HG03196 (cell line): Measurements from ENCODE around the gene OR9G1.
"Not testable (repeated sequence)": the region's sequence is repeated elsewhere in the genome, so short reads cannot be mapped to it uniquely, and the experiment has no call there.

Experiments
- ATAC-seq: cut with Tn5 transposase; IDR thresholded peaks from one replicate; pipeline ENCODE4 v1.9.1; 2021; ENCODE audit not compliant: unreplicated experiment

Gene OR9G1, protein sequence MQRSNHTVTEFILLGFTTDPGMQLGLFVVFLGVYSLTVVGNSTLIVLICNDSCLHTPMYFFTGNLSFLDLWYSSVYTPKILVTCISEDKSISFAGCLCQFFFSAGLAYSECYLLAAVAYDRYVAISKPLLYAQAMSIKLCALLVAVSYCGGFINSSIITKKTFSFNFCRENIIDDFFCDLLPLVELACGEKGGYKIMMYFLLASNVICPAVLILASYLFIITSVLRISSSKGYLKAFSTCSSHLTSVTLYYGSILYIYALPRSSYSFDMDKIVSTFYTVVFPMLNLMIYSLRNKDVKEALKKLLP

DNA sequence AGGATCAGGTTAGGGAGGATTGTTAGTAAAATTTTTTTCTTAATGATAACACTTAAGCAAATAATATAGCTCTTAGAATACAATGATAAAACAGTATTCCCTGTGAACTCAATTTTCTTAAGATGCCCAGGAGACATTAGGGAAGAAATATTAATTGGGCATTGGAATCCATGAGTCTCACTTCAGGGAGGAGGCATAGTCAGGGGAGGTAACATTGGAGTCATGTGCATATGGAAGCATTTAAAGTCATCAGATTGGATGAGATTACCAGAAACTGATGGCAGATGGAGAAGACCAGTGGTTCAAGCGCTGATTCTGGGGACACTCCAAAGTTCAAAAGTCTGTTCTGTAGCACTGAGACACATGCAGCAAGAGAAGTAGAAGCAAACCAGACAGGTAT lies at the start of gene OR9G1:
Gene OR9G1 (plus strand): TSS at position 301 of the 400 bp plus-strand sequence. CDS start 1,293 bp downstream, outside the sequence.
- no peak for ATAC-seq

GRCh38 chr11:56659755-56660154 lies 39.1 kb upstream of the OR9G1 start:
- ATAC-seq: no peak

GRCh38 chr11:56663386-56663785 lies 35.5 kb upstream of the OR9G1 start, which contains the start of gene OR5AR1:
Gene OR5AR1, plus strand, starts transcription at chr11:56663686. Its CDS starts 0 bp downstream, at chr11:56663686.
- no peak for ATAC-seq

GRCh38 chr11:56670984-56671383 lies 27.9 kb upstream of the OR9G1 start:
- ATAC-seq: no peak

GRCh38 chr11:56688554-56689100 lies 10.3 kb upstream of the OR9G1 start:
- no peak for ATAC-seq

DNA sequence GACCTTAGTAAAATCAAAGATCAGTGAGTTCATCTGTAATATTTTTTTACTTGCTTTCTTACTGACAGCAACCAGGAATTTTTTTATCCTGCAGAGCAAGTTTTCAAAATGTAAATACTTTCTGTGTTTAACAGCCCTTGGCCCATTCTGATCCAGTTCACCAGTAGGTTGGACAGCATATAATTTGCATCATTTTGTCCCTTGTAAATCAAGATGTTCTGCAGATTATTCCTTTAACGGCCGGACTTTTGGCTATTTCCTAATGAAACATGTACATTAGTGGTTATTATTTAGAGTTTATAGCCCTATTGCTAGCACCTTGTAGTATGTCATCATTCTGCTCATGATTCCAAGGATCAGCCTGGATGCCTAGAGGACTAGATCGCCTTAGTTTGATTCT lies 7.7 kb upstream of the OR9G1 start:
- ATAC-seq: not testable (repeated sequence)

DNA sequence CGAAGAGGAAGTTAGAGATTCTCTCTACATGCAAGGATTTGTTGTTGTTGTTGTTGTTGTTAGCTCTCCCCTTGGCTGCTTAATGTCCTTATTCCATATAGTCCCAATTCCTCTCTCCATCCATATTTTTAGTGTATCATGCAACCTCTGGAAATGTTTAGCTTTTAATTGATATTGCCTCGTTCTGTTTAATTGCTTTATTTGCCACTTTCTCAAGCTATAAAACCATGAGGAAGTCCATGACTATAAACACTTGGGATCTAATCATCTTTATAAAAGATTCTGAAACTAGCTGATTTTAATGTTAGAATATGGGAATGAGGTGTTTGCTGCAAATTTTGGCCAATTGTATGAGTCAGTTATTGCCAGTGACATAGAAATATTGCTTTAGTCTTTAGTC lies 5.5 kb upstream of the OR9G1 start:
- no peak for ATAC-seq

GRCh38 chr11:56700242-56700913 lies 1.5 kb downstream of the OR9G1 start:
- no peak for ATAC-seq

- ATAC-seq: no peak
Measured at GRCh38 chr11:56700914-56701485, 2.1 kb downstream of the OR9G1 start.

DNA sequence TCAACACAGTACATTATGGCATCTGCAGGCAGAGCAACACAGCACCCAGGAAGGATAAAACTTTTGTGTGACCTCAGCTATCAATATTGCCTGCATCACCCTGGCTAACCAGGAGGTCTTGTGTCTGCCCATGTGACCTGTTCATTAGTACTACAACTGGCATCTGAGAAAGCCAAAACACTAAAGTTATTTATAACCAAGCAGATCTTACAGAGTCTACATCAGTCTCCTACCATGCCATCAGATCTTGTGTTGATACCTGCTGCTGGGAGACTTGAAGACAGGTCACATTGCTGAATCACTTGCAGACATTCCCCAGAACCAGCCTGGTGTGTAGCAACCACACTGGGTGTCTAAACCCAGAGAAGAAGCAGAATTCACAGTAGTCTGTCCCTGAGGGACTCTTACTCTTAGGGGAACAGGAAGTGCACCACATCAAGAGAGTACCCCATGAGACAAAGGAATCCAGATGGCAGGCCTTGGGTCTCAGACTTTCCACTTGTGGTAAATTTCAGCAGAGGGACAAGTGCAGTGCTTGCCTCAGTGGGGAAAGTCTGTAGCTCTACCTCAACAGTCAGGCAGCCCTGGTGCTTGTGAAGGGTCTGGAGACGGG lies 7.0 kb downstream of the OR9G1 start:
- no peak for ATAC-seq

DNA sequence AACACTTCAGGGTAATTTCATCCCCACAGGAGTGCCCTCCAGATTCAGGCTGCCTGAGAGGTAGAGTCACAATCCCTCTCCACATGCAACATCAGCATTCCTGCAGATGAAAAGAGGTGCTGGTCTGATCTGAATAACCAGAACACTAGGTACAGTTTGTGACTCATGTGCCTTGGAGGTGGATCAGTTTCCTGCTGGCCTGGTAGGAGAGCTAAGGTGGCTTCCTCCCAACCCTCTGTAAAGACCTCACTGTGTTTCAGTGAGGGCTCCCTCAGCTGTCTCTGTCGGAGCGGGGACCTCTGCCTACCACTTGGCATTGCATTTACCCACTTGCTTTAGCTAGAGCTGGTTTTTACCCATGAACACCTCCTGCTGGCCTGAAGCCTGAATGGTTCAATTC lies 7.6 kb downstream of the OR9G1 start:
- no peak for ATAC-seq

DNA sequence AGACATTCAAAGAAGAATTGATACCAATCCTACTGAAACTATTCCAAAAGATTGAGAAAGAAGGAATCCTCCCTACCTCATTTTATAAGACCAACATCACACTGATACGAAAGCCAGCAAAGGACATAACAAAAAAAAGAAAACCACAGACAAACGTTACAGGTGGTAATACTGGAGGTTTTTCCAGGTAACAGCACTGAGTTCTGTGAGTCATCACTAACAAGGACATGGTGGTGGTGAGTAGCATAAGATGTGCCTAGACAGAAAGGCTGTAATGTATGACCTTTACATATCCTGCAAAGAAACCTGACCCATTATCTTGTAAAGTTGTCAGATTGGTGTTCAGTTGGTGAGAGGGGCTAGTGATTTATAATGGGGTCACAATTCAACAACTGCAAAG lies 15.3 kb downstream of the OR9G1 start:
- ATAC-seq: no peak

- ATAC-seq: no peak
Measured at GRCh38 chr11:56716379-56716854, 17.5 kb downstream of the OR9G1 start.

DNA sequence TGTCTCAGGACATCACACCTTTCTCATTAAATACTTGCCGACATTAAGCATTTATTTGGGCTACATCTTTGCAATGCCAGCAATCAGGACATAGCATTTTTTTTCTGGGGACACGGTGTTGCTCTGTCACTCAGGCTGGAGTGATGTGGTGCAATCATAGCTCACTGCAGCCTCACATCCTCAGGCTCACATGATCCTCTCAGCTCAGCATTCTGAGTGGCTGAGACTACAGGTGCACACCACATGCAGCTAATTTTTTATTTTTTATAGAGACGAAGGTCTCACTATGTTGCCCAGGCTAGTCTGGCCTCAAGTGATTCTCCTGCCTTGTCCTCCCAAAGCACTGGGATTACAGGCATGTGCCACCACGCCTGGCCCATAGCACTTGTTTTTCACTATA lies 21.6 kb downstream of the OR9G1 start:
- ATAC-seq: no peak

DNA sequence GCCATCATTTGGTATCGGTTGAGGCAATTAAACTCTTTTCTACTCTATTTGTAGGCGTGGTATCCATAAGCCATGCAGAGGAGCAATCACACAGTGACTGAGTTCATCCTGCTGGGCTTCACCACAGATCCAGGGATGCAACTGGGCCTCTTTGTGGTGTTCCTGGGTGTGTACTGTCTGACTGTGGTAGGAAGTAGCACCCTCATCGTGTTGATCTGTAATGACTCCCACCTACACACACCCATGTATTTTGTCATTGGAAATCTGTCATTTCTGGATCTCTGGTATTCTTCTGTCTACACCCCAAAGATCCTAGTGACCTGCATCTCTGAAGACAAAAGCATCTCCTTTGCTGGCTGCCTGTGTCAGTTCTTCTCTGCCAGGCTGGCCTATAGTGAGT lies 41.2 kb downstream of the OR9G1 start:
- ATAC-seq: no peak

DNA sequence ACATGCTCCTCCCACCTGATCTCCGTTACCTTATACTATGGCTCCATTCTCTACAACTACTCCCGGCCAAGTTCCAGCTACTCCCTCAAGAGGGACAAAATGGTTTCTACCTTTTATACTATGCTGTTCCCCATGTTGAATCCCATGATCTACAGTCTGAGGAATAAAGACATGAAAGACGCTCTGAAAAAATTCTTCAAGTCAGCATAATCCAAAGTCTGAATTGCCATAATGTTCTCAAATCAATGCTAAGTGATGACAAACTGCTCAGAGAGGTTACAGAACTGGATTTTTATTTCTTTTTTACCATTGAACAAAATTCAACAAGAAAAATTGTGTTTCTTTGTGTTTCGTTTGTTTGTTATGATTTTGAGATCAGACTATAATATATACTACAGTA lies 42.0 kb downstream of the OR9G1 start:
- no peak for ATAC-seq

DNA sequence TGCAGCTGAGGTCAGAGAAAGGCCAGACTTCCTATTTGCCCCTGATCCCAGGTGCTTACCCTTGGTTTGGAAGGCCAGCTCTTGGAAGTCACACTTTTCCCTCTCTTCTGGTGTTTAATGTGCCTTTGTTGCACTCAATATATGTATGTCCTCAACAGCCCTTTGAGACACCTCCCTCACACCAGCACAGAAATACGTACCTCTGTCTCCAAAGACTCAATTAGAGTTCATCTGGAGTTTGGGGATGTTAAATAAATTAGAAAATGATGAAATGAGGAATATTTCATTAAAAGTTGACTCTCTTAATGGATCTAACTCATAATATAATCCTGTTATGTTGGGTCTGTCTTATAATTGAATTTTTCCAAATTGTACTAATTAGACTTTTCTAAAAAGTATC lies 49.7 kb downstream of the OR9G1 start, which contains the start of gene OR9G4:
Gene OR9G4 (minus strand): TSS at position 101 of the 400 bp plus-strand sequence. CDS start 4,931 bp downstream, outside the sequence.
- ATAC-seq: no peak

GRCh38 chr11:56750190-56750589 lies 51.3 kb downstream of the OR9G1 start:
- no peak for ATAC-seq

DNA sequence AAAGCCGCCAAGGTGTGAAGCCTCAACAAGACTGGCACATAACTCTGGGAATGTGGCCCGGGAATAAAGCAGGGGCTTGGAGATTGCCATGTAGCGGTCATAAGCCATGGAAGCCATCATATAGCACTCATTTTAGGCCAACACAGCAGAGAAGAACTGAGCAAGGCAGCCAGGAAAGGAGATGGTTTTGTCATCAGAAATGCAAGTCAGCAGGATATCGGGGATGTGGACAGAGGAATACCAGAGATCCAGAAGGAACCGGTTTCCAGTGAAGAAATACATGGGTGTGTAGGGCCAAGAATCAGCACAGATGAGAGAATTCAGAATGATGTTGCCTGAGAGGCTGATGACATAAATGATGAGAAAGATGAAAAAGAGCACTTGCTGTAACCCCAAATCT lies 52.6 kb downstream of the OR9G1 start:
- ATAC-seq: no peak
